ENCODE results near the gene B4GALNT3. TPM values are rescaled to one million over a fixed set of nuclear protein-coding genes. Genes with fewer than 3 reads are reported as not detected.
A peak's percentile ranks its signal among the peaks of the same experiment; 100 is the strongest.

B4GALNT3 gene
- total RNA-seq, 1 experiment from 2014 or later, result 2.3 TPM

DNA sequence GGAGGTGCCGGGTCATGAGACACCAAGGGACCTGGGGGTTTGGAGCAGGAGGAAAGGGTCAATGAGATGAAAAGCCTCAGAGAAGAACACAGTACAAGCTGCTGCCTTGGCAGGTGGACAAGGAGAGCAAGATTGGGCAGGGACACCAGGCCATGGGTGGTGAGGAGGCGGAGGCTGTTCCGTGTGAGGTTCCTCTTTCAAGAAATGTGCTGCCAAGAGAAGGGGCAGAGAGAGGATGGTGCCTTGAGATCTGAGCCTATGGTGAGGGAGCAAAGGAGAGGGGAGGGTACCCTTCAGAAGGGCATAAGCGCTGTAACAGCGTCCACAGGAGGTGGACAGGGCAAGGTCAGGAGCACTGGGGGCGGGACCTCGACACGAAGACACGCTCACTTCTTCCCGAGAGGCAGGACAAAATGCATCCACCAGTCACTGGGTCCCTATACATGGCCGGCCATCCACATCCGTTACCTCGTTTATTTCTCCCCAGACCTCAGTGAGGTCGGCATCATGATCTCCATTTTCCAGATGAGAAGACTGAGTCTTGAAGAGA is 100.2 kb downstream of the B4GALNT3 start:
- no peak for DNase-seq (ENCODE audit: low read depth, low spot score)
- Histone ChIP-seq H3K9me3 (ENCODE audit: control insufficient read depth, insufficient read depth, low read depth, low read length) (no peaks in the 10 kb centered on the region), H3K27ac (ENCODE audit: low read length) (no peak overlapping the region), H3K27me3 (ENCODE audit: control insufficient read depth, insufficient read depth, low read length) (no peaks in the 10 kb centered on the region), H3K36me3 (ENCODE audit: control insufficient read depth, insufficient read depth, low read length) (no peaks in the 10 kb centered on the region), H3K4me3 (ENCODE audit: low read depth in 2 of 2, low read length in 2 of 2) (no peak overlapping the region), H3K4me1 (ENCODE audit: control insufficient read depth, insufficient read depth, low read length) (no peaks in the 10 kb centered on the region)
- CTCF ChIA-PET, result no interaction called here
- ATAC-seq, result no peak
- no TSS peak for BruUV-seq (replicated peaks)
- in situ Hi-C loops (cut with HindIII; ENCODE audit: low pct_unique_long_range_greater_than_20kb, low sequenced_read_pairs) (no loop called here), intact Hi-C loops (cut with micrococcal nuclease; ENCODE audit: unreplicated experiment) (no loop called here)
- no peak for TF ChIP-seq REST (IDR thresholded peaks at IDR 0.05; ENCODE audit: insufficient read depth in 1 of 2, low read depth in 2 of 2, low read length in 1 of 2)
- no peak for TF ChIP-seq TCF7L2 (IDR thresholded peaks at IDR 0.05; ENCODE audit: low read depth, low read length)
- TF ChIP-seq, protein P1, sequence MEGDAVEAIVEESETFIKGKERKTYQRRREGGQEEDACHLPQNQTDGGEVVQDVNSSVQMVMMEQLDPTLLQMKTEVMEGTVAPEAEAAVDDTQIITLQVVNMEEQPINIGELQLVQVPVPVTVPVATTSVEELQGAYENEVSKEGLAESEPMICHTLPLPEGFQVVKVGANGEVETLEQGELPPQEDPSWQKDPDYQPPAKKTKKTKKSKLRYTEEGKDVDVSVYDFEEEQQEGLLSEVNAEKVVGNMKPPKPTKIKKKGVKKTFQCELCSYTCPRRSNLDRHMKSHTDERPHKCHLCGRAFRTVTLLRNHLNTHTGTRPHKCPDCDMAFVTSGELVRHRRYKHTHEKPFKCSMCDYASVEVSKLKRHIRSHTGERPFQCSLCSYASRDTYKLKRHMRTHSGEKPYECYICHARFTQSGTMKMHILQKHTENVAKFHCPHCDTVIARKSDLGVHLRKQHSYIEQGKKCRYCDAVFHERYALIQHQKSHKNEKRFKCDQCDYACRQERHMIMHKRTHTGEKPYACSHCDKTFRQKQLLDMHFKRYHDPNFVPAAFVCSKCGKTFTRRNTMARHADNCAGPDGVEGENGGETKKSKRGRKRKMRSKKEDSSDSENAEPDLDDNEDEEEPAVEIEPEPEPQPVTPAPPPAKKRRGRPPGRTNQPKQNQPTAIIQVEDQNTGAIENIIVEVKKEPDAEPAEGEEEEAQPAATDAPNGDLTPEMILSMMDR (IDR thresholded peaks at IDR 0.05), result no peak
- TF ChIP-seq SIN3A (IDR thresholded peaks at IDR 0.05; ENCODE audit: borderline replicate concordance, insufficient read depth, low read depth, low read length), result no peak
- no peak for TF ChIP-seq POLR2AphosphoS5 (IDR thresholded peaks at IDR 0.05; ENCODE audit: low read depth, low read length)
- POLR2A ChIA-PET, result no interaction called here

DNA sequence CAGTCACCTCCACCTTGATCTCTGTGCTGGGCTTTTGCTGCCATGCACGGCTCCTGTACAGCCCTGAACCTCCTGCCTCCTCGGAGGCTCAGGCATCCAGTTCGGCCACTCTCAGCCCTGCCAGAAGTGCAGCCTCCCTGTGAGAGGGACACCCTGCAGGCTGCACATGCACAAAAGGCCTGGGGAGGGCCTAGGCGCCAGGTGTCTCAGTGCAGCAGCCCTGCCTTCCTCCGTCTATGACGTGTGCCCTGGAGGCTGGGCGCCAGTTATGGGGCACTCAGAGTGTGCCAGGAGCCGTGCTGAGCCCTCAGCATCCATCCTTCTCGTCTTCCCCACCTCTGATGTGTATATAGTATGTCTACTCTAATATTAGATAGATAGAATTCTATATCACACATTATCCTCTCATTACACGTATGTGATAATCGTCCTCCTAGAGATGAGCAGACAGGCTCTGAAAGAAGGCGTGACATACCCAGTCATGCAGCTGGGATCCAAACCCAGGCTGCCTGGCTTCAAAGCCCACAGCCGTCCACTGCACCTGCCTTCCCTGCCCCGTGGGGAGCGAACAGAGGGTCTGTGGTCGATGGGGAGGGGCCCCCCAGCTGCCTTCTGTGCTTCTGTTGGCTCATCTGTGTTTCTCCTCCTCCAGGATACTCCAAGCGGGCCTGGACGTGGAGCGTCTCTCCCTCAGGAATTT is 101.1 kb downstream of the B4GALNT3 start:
- TF ChIP-seq, protein P1 (IDR thresholded peaks at IDR 0.05), result no peak
- TF ChIP-seq TCF7L2 (IDR thresholded peaks at IDR 0.05; ENCODE audit: low read depth, low read length) (no peak), SIN3A (IDR thresholded peaks at IDR 0.05; ENCODE audit: borderline replicate concordance, insufficient read depth, low read depth, low read length) (no peak), POLR2AphosphoS5 (IDR thresholded peaks at IDR 0.05; ENCODE audit: low read depth, low read length) (no peak), REST (IDR thresholded peaks at IDR 0.05; ENCODE audit: insufficient read depth in 1 of 2, low read depth in 2 of 2, low read length in 1 of 2) (no peak)
- Histone ChIP-seq H3K27ac (ENCODE audit: low read length) (no peak overlapping the region), H3K36me3 (ENCODE audit: control insufficient read depth, insufficient read depth, low read length) (no peaks in the 10 kb centered on the region), H3K27me3 (ENCODE audit: control insufficient read depth, insufficient read depth, low read length) (no peaks in the 10 kb centered on the region), H3K4me3 (ENCODE audit: low read depth in 2 of 2, low read length in 2 of 2) (no peak overlapping the region), H3K4me1 (ENCODE audit: control insufficient read depth, insufficient read depth, low read length) (no peaks in the 10 kb centered on the region), H3K9me3 (ENCODE audit: control insufficient read depth, insufficient read depth, low read depth, low read length) (no peaks in the 10 kb centered on the region)
- in situ Hi-C loops (cut with HindIII; ENCODE audit: low pct_unique_long_range_greater_than_20kb, low sequenced_read_pairs), result no loop called here
- POLR2A ChIA-PET, result no interaction called here
- CTCF ChIA-PET, result no interaction called here
- 0 out of 2 replicates have a peak, but pooled peaks have one; percentile 24 for ATAC-seq
- no peak for DNase-seq (ENCODE audit: low read depth, low spot score)
- no TSS peak for BruUV-seq (replicated peaks)
- intact Hi-C loops (cut with micrococcal nuclease; ENCODE audit: unreplicated experiment), result no loop called here
